OCI-LY1 (cell line): Measurements from ENCODE around the gene HIVEP2.

Experiments
- H2AFZ ChIP-seq: fragments of 200-600 bp; sonication (generic), shearing (Covaris generic); 2 replicates; pipeline ENCODE4 v1.6.0; 2014; ENCODE audit warnings: antibody characterized with exemption, mild to moderate bottlenecking, low read length
- H3F3A ChIP-seq: fragments of 200-600 bp; sonication (generic), shearing (Covaris generic); 2 replicates; pipeline ENCODE4 v1.6.0; 2014; ENCODE audit warnings: mild to moderate bottlenecking, antibody characterized with exemption, low read length, moderate library complexity; ENCODE audit not compliant: insufficient read depth
- H3K27ac ChIP-seq: fragments of 200-600 bp; sonication (generic); 2 replicates; pipeline ENCODE4 v1.5.1; 2014; ENCODE audit warnings: low read length, mixed run types, mild to moderate bottlenecking, low read depth; ENCODE audit not compliant: poor library complexity, severe bottlenecking
- H3K27me3 ChIP-seq: fragments of 200-600 bp; sonication (generic); 2 replicates; pipeline ENCODE4 v1.6.0; 2014; ENCODE audit warnings: antibody characterized with exemption, mild to moderate bottlenecking, low read length, moderate library complexity; ENCODE audit not compliant: insufficient read depth
- H3K36me3 ChIP-seq: fragments of 200-600 bp; sonication (generic); 2 replicates; pipeline ENCODE4 v1.6.1; 2014; ENCODE audit warnings: mild to moderate bottlenecking, antibody characterized with exemption, low read length, moderate library complexity, mixed read lengths; ENCODE audit not compliant: insufficient read depth
- H3K4me1 ChIP-seq: fragments of 200-600 bp; sonication (generic); 2 replicates; pipeline ENCODE4 v1.5.1; 2014; ENCODE audit warnings: mild to moderate bottlenecking, low read length, moderate library complexity; ENCODE audit not compliant: insufficient read depth, severe bottlenecking
- H3K4me2 ChIP-seq: fragments of 200-600 bp; sonication (generic), shearing (Covaris generic); 2 replicates; pipeline ENCODE4 v1.6.1; 2014; ENCODE audit warnings: low read length
- H3K4me3 ChIP-seq: fragments of 200-600 bp; sonication (generic); 2 replicates; pipeline ENCODE4 v1.5.1; 2014; ENCODE audit warnings: low read length, low read depth, mild to moderate bottlenecking, mixed read lengths; ENCODE audit not compliant: poor library complexity, severe bottlenecking
- H3K79me2 ChIP-seq: fragments of 200-600 bp; shearing (Covaris generic); 2 replicates; pipeline ENCODE4 v1.6.1; 2016; ENCODE audit warnings: mixed run types, low read length, mixed read lengths; ENCODE audit not compliant: insufficient read depth
- H3K9ac ChIP-seq: fragments of 200-600 bp; sonication (generic), shearing (Covaris generic); 2 replicates; pipeline ENCODE4 v1.6.1; 2014; ENCODE audit warnings: mild to moderate bottlenecking, low read length, mixed read lengths
- H3K9me2 ChIP-seq: fragments of 200-600 bp; sonication (generic), shearing (Covaris generic); 2 replicates; pipeline ENCODE4 v1.6.1; 2014; ENCODE audit warnings: low read depth, mild to moderate bottlenecking, low read length, mixed read lengths
- H3K9me3 ChIP-seq: fragments of 200-600 bp; shearing (Covaris generic); 2 replicates; pipeline ENCODE4 v1.6.1; 2014; ENCODE audit warnings: low read length, mixed read lengths
- H4K20me1 ChIP-seq: fragments of 200-600 bp; sonication (generic), shearing (Covaris generic); 2 replicates; pipeline ENCODE4 v1.6.0; 2016; ENCODE audit warnings: mild to moderate bottlenecking, low read length; ENCODE audit not compliant: insufficient read depth
- CTCF ChIP-seq: fragments of 200-600 bp; sonication (generic), shearing (Covaris generic); IDR thresholded peaks from 2 replicates; pipeline ENCODE4 v1.5.1; 2017; ENCODE audit warnings: mild to moderate bottlenecking, antibody characterized with exemption, low read length, moderate library complexity, mixed read lengths
- EZH2 ChIP-seq: fragments of 200-600 bp; sonication (generic), shearing (Covaris generic); IDR thresholded peaks from 2 replicates; pipeline ENCODE4 v1.8.0; 2017; ENCODE audit warnings: borderline replicate concordance, mixed run types, mild to moderate bottlenecking, antibody characterized with exemption, low read length, moderate library complexity, mixed read lengths

The HIVEP2 gene

DNA sequence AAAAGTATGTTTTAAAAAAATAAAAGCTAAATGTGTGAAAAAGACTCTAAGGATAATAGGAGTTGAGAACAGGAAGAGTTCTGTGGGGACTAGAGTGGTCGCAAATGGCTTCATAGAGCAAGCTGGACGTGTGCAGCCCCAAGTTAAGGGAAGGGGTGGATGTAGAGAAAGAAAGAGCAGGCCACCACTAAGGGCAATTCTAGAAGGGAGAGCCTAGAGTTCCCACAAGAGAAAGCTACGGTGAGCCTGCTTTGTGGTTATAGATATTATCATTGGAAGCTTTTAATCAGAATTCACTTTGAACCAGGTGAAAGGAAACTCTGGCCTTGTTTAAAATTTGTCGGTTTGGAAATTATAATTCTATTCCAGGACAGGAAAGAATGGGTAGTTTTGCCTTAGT lies 101.6 kb downstream of the HIVEP2 start:
- TF ChIP-seq EZH2 = no peak
- TF ChIP-seq CTCF = no peak
- Histone ChIP-seq H3K9ac (peak overlapping the region; percentile 59; the same call in 1 of the 2 replicates), H3K4me1 (peaks cover 83% of the 10 kb centered on the region), H3K4me2 (peak overlapping the region; percentile 90), H3K36me3 (peaks cover 4% of the 10 kb centered on the region), H3K79me2 (peaks cover 10% of the 10 kb centered on the region; the same call in 1 of the 2 replicates), H3K27me3 (no peaks in the 10 kb centered on the region), H3K27ac (peak overlapping the region; percentile 85), H2AFZ (no peak overlapping the region), H3K9me2 (no peaks in the 10 kb centered on the region), H3K9me3 (no peaks in the 10 kb centered on the region; the same call in 1 of the 2 replicates), H3K4me3 (peak overlapping the region; percentile 46), H3F3A (no peaks in the 10 kb centered on the region), H4K20me1 (no peaks in the 10 kb centered on the region)

DNA sequence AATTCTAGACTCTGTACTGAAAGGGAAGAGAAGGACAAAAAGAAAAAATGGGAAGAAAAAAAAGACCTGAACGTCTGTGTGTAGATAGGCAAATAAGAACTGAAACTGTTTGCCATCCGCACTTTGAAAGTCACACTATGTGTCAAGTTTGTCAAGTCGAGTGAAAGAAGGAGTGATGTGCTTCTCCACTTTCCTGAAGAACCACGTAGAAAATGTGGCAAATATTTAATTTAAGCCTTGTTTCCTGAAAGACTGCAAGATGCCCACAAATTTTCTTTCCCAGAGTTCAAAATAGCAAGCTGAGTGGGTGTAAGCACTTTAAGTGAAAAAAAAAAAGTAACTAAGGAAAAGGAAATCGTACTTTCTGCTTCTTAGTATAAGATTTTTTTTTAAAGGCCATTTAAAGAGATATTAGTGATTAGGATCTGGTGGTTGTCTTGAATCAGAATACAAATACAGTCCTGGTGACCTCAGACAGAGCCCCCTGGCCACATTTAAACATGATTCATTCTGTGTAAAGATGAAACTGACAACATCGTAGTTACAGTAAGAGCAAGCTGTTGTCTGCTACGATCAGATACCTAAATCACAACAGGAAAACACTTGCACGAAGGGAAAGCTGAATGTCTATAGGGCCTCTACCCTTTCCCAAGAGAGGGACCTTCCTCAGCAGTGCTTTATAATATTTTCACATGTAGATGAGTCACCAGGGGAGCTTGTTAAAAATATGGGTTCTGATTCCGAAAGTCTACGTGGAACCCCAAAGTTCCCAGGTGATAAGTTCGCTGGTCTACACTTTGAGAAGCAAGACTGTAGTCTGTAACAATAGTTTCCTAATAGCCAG lies 102.3 kb downstream of the HIVEP2 start:
- TF ChIP-seq CTCF (no peak), EZH2 (no peak)
- Histone ChIP-seq H3K9me2 (no peaks in the 10 kb centered on the region), H3K36me3 (peaks cover 4% of the 10 kb centered on the region), H3K27me3 (no peaks in the 10 kb centered on the region), H3K4me1 (peaks cover 76% of the 10 kb centered on the region), H3F3A (no peaks in the 10 kb centered on the region), H3K79me2 (peaks cover 10% of the 10 kb centered on the region; the same call in 1 of the 2 replicates), H3K9ac (peak overlapping the region; percentile 46; the same call in 1 of the 2 replicates), H3K27ac (peak overlapping the region; percentile 85), H3K4me3 (peak overlapping the region; percentile 46), H3K9me3 (no peaks in the 10 kb centered on the region; the same call in 1 of the 2 replicates), H4K20me1 (no peaks in the 10 kb centered on the region), H2AFZ (no peak overlapping the region), H3K4me2 (peak overlapping the region; percentile 90)

DNA sequence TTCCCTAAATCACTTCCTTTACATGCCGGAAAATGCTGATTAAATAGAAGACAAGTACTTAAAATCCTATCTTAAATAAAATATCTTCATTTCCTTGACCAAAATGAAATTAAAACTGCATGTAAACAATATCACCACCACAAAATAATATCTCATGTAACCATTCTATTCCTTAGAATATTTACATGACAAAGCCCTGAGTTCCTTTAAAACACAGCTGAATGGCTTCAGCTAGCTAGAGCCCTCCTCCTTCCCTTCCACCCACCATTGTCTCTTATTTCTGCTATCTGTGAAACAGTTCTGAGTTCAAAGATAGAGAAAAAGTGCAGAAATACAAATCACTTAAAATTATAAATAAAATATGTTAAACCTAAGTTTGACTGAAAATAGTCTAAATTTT lies 103.1 kb downstream of the HIVEP2 start:
- peaks cover 10% of the 10 kb centered on the region; the same call in 1 of the 2 replicates for H3K79me2 ChIP-seq
- peaks cover 69% of the 10 kb centered on the region for H3K4me1 ChIP-seq
- peaks cover 4% of the 10 kb centered on the region for H3K36me3 ChIP-seq
- no peaks in the 10 kb centered on the region; the same call in 1 of the 2 replicates for H3K9me3 ChIP-seq
- H4K20me1 ChIP-seq = no peaks in the 10 kb centered on the region
- H3K4me3 ChIP-seq = no peak overlapping the region
- H3F3A ChIP-seq = no peaks in the 10 kb centered on the region
- TF ChIP-seq EZH2 = no peak
- no peak for TF ChIP-seq CTCF
- peak overlapping the region; percentile 90 for H3K4me2 ChIP-seq
- no peaks in the 10 kb centered on the region for H3K27me3 ChIP-seq
- no peaks in the 10 kb centered on the region for H3K9me2 ChIP-seq
- H3K27ac ChIP-seq = peak overlapping the region; percentile 85
- no peak overlapping the region for H2AFZ ChIP-seq
- no peak overlapping the region for H3K9ac ChIP-seq
